NK-92 treated with Interleukin-12 subunit alpha and Interleukin-12 subunit beta, amount 100 ng/mL, for 24 hours (cell line): ENCODE data around the gene LLGL2.
"Not testable (repeated sequence)": the region's sequence is repeated elsewhere in the genome, so short reads cannot be mapped to it uniquely, and the experiment has no call there.

Experiments
- DNase-seq: peaks from one replicate; lab custom pipeline; 2025; lab: John Stamatoyannopoulos, UW

The LLGL2 gene

DNA sequence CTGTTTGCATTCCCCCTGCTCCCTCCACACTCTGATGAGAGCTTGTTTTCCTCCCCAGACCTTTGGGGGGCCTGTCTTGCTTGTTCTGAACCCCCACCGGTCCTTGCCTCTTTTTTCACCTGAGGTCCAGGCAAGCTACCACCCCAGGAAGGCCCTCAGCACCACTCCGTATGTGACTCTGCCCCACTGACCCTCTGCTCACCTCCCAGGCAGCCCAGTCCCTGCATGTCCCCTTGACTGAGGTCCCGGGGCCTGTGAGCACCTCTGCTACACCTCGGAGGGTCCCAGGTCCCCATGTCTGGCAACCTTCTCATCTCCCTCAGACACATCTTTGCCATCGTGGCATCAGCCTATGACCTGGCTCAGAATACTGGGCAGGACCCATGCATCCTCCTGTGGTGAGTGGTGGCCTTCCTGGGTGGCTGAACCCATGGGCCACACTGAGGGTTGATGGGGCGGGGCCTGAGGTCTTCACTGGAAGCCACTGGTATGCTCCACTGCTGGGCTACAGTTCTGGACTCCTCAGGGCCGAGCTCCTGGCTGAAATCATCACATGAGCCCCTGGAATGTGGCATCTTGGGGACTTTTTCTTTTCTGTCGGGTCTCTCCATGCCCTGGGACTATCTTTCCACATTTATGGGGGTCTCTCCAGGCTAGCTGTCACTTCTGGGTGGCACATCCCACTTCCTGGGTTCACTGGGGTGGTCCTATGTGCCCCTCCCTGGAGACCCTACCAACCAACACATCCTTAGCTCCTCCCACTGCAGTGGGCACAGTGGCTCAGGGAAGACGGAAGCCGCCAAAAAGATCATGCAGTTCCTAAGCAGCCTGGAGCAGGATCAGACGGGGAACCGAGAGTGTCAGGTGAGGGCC, 65.6 kb downstream of the LLGL2 start:
- DNase-seq = no peak

DNA sequence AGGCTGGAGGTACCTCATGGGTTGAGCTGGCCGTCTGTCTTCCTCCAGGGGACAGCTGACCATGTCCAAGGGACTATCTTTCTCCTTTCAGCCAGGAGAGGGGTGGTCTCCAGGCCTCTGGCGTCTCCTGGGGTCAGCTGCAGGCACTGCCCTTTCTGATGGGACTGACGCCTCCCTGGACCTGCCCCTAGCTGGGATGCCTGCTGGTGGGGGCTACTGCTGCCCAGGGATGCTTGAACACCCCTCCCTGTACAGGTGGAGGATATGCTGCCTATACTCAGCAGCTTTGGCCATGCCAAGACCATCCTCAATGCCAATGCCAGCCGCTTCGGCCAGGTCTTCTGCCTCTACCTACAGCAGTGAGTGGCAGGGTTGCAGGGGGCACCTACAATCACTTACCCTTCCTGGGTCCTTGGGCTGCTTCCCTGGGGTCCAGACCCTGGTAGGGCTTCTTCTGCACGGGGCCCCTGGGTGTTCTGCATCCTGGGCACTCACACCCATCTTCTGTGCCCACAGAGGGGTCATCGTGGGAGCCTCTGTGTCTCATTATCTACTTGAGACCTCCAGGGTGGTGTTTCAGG, 66.3 kb downstream of the LLGL2 start:
- DNase-seq = no peak

DNA sequence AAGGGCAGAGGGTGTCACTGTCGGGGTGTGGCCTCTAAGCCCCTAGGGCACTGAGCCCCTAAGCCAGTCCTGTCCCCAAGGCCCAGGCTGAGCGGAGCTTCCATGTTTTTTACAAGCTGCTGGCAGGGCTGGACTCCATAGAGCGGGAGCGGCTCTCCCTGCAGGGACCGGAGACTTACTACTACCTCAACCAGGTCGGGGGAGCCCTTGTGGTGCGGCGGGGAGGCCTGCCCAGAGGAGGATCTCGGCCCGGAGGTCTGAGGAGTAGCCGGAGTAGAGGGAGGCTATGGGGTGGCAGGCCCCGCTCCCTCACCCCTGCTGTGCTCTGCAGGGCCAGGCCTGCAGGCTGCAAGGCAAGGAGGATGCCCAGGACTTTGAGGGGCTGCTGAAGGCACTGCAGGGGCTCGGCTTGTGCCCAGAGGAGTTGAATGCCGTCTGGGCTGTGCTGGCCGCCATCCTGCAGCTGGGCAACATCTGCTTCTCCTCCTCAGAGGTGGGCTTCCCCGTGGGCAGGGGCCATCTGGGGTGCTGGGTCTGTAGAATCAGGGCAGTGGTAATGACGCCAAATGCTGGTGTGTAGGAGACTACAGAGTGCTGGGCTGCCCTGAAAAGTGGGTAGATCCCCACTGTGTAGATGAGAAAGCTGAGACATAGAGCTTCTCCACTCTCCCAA, 67.0 kb downstream of the LLGL2 start:
- DNase-seq = no peak

DNA sequence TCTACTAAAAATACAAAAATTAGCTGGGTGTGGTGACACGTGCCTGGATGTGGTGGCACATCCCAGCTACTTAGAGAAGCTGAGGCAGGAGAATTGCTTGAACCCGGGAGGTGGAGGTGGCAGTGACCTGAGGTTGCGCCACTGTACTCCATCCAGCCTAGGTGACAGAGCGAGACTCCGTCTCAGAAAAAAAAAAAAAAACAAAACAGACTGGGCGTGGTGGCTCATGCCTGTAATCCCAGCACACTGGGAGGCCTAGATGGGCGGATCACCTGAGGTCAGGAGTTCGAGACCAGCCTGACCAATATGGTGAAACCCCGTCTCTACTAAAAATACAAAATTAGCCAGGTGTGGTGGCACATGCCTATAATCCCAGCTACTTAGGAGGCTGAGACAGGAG, 67.9 kb downstream of the LLGL2 start:
- DNase-seq = not testable (repeated sequence)

DNA sequence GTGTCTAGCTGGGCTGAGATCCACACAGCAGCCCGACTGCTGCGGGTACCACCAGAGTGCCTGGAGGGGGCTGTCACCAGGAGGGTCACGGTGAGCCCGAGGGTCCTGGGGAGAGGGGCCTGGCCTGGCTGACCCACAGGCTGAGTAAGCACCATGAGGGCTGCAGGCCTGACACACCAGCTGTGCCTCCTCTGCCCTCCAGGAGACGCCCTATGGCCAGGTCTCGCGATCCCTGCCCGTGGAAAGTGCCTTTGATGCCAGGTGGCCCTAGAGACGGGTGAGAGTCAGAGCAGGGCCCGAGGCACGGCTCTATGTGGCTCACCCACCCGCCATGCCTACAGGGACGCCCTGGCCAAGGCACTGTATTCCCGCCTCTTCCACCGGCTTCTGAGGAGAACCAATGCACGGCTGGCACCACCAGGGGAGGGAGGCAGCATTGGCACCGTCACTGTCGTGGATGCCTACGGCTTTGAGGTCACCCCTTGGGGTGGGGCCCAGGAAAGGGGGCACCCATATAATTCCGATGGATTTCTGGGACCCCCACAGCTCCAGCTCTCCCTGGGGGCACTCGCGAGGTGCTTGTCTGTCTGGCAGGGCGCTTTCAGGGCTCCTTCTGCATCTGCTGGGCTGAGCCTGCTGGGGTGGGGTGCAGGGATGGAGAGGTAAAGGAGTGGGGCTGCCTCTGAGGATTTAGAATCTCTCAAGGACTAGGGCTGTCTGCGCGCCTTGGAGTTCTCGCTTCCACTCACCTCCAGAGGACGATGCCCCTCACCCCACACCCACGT, 69.2 kb downstream of the LLGL2 start:
- no peak for DNase-seq

DNA sequence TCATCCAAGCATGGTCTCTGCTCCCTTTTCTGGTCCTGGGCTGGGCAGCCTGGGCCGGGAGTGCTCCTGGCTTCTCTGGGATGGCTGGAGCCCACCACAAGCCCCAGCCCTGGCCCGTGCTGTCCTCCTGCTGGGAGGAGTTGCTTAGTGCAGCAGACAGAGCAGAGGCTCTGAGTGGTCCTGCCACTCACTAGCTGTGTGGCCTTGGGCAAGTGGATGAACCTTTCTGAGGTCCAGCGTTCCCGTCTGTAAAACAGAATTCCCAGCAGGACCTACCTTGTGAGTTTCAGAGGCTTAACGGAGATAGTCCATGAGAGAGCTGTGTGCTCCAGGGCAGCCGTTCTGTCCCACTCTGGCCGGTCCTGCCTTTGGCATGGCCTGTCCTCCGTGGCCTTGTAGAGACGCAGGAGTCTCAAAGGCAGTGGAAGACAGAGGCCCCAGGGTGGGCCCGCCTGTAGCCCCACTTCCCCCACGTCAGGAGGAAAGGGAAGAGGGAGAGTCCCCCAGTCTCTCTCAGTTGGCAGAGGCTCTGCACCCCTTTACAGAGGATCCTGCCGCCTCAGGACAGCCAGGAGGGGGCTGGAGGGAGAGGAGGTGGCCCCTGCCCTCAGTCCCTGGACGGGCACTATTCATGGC, 69.9 kb downstream of the LLGL2 start:
- DNase-seq = no peak

DNA sequence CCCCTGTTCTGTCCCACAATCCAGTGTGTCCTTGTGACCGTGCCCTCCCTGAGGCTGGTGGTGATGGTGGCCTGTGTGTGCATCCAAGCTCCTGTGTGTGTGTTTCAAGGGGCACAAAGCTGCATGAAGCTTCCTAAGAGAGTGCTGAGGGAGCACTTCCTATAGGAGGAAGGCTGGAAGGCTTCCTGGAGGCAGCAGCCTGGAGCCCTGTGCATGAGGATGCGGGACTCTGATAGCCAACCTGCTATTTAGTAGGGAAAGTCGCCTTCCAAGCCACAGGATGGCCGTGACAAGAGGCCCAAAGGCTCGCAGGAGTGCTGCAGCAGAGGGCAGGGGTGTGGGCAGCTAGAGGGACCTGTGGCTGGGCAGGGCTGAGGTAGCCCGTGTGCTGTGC, 70.4 kb downstream of the LLGL2 start:
- no peak for DNase-seq

DNA sequence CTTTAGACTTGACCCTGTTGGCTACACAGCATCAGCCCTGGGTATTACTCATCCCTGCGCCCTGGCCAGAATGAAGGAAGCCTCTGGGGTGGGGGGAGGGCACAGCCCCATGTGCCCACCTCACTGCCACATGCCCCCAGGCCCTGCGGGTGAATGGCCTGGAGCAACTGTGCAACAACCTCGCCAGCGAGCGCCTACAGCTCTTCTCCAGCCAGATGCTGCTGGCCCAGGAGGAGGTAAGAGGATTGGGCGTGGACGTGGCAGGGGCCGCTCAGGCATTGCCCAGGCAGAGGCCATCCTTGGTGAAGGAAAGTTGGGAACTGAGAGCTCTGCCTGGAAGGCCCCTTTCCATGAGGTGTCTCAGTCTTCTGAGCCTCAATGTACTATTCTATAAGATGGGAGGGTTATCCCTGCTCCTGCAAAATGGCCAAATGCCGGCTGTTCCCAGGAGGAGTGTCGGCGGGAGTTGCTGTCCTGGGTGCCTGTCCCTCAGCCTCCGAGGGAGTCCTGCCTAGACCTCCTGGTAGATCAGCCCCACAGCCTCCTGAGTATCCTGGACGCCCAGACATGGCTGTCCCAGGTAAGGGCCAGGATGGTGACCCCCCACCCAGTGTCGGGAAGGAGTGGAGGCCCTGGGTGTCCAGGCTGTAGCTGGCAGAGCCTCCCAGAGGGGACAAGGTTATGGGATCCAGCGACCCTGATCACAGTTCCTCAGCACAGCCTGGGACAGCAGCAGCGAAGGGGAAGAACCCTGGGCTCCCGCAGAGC, 71.0 kb downstream of the LLGL2 start:
- no peak for DNase-seq

DNA sequence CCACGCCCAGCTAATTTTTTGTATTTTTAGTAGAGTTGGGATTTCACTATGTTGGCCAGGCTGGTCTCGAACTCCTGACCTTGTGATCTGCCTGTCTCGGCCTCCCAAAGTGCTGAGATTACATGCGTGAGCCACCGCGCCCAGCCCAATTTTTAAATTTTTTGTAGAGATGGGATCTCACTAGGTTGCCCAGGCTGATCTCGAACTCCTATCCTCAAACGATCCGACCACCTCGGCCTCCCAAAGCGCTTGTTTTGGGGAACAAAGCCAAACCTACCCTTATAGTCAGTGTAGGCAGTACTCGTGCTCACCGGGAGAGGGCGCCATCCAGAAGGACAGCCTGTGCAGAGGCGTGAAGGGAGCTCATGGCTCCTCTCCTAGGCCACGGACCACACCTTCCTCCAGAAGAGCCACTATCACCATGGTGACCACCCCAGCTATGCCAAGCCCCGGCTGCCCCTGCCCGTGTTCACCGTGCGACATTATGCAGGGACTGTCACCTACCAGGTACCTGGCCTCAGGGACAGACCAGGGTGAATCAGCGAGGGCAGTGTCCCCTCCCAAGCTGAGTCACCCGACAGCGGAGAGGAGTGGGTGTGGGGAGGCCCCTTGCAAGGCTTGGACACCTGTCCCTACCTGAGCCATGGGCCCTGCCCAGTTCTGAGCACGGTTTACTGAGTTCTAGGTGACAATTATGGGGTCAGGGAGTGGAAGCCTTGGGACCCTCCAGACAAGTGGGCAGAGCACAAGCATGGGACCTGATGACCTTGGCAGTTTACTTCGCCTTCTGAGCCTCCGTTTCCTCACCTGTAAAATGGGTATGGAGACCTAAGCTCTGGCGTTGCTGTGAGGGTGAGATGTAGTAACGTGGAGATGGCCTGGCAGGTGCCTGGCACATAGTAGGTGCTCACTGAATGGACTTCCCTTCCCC, 75.8 kb downstream of the LLGL2 start:
- DNase-seq = no peak

DNA sequence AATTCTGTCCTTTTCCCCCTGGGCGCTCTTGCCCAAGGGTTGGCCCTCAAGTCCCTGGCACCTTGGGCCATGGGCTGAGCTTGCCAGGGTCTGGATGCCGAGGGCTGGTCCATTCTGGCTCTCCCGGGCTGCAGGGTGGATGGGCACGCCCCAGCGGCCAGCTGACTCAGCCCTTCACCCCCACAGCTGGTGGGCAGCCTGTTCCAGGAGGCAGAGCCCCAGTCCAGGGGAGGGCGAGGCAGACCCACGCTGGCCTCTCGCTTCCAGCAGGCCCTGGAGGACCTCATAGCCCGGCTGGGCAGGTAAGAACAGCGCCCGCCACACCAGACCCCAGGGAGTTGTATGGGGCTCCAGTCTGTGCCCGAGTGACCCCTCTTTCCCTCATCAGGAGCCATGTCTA, 77.1 kb downstream of the LLGL2 start:
- DNase-seq = no peak

DNA sequence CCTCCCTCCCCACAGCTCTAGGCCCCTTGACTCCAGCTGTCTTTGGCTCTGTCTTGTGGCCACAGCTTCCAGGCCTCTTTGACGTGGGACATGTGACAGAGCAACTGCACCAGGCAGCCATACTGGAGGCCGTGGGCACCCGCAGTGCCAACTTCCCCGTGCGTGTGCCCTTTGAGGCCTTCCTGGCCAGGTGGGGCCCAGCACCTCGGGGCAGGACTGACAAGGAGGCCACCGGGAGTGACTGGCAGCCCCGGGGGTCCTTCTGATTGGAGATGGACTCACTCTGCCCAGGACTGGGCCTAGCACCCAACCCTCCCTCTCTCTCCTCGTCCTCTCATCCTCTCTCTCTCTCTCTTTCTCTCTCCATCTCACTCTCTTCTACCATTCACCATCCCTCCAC, 77.6 kb downstream of the LLGL2 start:
- DNase-seq = no peak

DNA sequence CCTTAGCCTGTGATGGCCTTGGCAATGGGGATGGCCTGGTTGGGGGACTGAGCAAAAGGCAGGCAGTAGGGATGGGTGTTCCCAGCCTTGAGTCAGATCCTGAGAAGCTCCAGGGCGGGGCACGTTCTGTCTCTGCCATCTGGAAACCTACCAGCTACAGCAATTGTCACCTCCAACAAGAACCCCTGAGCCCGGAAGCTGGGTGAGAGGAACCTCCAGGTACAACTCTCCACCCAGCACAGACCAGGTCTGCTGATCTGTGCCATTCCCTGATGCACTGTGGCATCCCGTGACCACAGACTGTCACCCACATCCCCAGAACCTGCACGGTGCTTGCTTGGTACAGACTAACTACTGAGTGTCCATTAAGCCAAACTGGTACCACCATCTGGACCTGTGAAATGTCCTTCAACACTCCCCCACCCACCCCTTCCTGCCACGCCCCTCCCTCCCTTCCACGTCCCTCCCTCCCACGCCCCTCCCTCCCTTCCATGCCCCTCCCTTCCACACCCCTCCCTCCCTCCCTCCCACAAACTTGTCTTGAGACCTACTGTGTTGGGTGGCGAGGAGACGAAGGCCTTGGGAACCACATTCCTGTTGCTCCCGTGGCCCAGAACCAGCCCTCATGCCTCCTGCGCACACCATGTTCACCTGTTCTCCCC, 78.7 kb downstream of the LLGL2 start:
- DNase-seq = no peak

DNA sequence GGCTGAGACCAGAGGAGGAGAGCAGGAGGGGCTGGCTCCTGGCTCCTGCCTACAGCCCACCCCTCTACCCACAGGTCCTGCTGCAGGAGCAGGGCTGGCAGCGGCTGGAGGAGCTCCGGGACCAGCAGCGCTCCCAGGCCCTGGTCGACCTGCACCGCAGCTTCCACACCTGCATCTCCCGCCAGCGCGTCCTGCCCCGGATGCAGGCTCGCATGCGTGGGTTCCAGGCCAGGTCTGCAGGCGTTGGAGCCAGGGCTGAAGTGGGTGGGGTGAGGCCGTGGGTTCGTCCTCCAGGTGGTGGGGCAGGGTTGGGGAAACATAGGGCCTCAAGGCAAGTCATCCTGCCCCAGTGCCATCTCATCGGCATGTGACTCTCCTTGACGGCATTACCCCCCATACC, 80.3 kb downstream of the LLGL2 start:
- no peak for DNase-seq

DNA sequence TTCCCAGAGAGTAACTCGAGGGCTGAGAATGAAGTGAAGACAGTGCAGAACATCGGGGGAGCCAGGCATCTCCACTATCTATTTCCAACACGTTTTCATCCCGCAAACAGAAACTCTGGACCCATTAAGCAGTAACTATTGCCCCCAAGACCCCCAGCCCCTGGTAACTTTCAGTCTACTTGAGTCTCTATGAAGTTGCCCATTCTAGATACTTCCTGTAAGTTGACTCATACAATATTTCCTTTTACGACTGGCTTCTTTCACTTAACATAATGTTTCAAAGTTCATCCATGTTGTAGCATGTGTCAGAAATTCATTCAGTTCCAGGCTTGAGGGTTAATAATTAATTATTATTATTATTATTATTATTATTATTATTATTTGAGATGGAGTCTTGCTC, 81.6 kb downstream of the LLGL2 start:
- DNase-seq = no peak

DNA sequence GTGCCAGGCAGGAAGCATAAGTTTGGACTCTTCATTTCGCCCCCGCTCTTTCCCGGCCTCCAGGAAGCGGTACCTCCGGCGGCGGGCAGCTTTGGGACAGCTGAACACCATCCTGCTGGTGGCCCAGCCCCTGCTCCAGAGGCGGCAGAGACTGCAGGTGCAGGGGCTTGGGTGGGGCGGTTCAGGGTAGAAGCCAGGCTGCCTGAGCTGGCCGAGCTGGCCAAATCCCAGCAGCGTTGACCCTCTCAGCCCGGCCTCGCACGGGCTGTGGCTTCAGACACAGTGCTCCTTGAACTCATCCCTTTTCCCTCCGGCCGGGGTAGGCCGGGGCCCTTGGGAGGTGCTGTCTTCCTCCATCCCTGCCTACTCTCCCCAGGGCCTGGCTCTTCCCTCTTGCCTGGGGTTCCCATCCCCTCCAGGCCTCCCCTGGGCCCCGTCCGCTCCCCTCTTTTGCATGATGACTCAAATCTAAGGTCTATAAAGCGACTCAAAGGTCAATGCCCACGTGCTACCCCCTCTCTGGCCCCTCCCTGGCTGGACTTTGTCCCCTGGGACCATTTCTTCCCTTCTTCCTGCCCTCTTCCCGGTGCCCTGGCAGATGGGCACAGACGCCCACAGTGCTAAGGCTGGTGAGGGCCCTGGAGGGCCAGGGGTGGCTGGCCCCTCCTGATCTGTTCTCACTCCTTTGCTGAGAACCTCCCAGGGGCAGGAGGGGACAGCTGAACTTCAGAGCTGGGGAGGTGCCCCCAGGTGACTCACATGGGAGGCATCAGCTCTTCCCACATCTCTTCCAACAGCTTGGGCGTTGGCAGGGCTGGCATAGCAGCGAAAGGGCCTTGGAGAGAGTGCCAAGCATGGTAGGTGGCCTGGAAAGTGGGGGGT, 84.8 kb downstream of the LLGL2 start:
- no peak for DNase-seq

DNA sequence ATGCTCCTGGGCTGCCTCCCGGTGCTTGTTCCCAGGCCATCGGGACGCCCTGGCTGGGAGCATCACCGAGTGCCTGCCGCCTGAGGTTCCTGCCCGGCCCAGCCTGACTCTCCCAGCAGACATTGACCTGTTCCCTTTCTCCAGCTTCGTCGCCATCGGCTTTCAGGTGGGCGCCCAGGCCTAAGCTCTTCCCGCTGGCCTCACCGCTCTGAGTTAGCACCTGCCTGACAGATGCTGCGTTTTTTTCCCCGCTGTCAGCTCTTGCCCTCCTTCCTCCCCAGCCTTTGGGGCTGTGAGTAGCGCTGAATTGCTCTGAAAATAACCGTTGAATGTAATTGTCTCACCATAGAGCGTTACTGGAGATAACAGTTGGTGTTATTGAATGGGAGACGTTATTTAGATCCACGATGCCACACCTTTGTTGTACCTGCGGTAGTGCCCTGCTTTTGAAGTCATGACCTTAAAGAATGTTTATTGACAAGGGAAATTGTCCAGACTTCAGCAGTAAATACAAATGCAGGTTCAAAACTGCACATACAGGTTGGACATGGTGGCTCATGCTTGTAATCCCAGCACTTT, 86.4 kb downstream of the LLGL2 start:
- DNase-seq = no peak

DNA sequence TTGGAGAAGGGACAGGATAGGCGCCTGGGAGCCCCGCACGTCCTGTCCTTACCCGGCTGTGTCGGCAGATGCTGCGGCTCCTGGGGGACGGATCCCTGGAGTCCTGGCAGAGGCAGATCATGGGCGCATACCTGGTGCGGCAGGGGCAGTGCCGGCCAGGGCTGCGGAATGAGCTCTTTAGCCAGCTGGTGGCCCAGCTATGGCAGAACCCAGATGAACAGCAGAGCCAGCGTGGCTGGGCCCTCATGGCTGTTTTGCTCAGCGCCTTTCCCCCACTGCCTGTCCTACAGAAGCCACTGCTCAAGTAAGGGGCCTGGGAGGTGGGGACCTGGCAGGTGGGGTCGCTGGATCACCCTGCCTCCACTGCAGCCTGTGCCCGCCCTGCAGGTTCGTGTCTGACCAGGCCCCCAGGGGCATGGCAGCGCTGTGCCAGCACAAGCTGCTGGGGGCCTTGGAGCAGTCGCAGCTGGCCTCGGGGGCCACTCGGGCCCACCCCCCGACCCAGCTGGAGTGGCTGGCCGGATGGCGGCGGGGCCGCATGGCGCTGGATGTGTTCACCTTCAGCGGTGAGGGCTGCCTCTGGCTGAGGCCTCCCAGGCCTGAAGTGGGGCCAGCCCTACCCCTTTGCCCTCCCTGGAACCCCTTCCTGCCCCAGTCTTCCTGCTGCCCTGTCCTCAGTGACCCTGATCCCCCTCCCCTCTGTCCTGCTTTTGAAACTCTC, 87.6 kb downstream of the LLGL2 start:
- DNase-seq = no peak
